ENCODE data around the gene TEP1.
A peak's percentile ranks its signal among the peaks of the same experiment; 100 is the strongest.

The TEP1 gene

DNA sequence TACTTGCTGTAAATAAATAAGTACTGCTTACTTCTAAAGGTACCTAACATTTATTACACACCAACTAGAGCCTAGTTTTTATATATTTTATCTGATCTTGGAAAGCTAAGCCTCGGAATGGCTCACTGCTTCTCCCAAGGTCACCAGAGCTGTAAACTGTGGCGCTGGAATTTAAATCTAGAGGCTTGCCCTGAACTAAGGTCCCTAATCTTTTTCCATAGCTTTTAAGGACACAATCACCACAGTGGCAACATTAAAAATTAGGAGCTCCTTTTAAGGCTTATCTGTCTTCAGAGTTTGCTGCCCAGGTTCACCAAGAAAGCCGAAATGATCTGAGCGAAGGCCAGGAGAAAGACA is 80.9 kb downstream of the TEP1 start:
- peak overlapping the region; percentile 98 for H3K9ac ChIP-seq (ENCODE audit: low read length)
- H3K4me3 ChIP-seq (ENCODE audit: low read length) = peak overlapping the region; percentile 90
- peaks cover 6% of the 10 kb centered on the region for H3K4me1 ChIP-seq (ENCODE audit: control insufficient read depth, low read depth, low read length)
- H3K36me3 ChIP-seq (ENCODE audit: control insufficient read depth, low read depth, low read length) = peaks cover 24% of the 10 kb centered on the region
- no peaks in the 10 kb centered on the region for H3K27me3 ChIP-seq (ENCODE audit: control insufficient read depth, insufficient read depth, low read length)
- H3K27ac ChIP-seq (ENCODE audit: low read length) = peak overlapping the region; percentile 95
- H3K9me3 ChIP-seq (ENCODE audit: control insufficient read depth, low read depth, low read length) = no peaks in the 10 kb centered on the region

GRCh38 chr14:20331053-20331613 is 82.2 kb downstream of the TEP1 start:
- Histone ChIP-seq H3K4me1 (ENCODE audit: control insufficient read depth, low read depth, low read length) (peaks cover 6% of the 10 kb centered on the region), H3K27ac (ENCODE audit: low read length) (no peak overlapping the region), H3K27me3 (ENCODE audit: control insufficient read depth, insufficient read depth, low read length) (no peaks in the 10 kb centered on the region), H3K4me3 (ENCODE audit: low read length) (peak overlapping the region; percentile 57), H3K9me3 (ENCODE audit: control insufficient read depth, low read depth, low read length) (no peaks in the 10 kb centered on the region), H3K9ac (ENCODE audit: low read length) (peak overlapping the region; percentile 98), H3K36me3 (ENCODE audit: control insufficient read depth, low read depth, low read length) (peaks cover 37% of the 10 kb centered on the region)

DNA sequence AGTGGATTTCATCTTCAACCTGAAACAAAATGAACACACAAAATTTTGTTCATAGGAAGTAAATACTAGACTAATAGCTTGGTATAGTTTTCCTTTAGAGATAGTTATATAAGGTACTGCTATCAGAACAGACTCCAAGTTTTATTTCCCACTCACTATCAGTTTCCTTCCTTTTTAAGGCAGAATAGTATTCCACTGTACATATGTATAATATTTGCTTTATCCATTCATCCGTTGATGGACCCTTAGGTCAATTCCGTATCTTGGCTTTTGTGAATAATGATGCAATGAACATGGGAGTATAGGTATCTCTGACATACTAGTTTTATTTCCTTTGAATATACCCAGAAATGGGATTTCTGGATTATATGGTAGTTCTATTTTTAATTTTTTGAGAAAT is 83.9 kb downstream of the TEP1 start:
- Histone ChIP-seq H3K27me3 (ENCODE audit: control insufficient read depth, insufficient read depth, low read length) (no peaks in the 10 kb centered on the region), H3K36me3 (ENCODE audit: control insufficient read depth, low read depth, low read length) (peaks cover 52% of the 10 kb centered on the region), H3K4me1 (ENCODE audit: control insufficient read depth, low read depth, low read length) (peaks cover 6% of the 10 kb centered on the region), H3K9ac (ENCODE audit: low read length) (no peak overlapping the region), H3K27ac (ENCODE audit: low read length) (no peak overlapping the region), H3K4me3 (ENCODE audit: low read length) (no peak overlapping the region), H3K9me3 (ENCODE audit: control insufficient read depth, low read depth, low read length) (no peaks in the 10 kb centered on the region)

- Histone ChIP-seq H3K27ac (ENCODE audit: low read length) (no peak overlapping the region), H3K36me3 (ENCODE audit: control insufficient read depth, low read depth, low read length) (peaks cover 59% of the 10 kb centered on the region), H3K4me1 (ENCODE audit: control insufficient read depth, low read depth, low read length) (peaks cover 6% of the 10 kb centered on the region)
These were observed 84.6 kb downstream of the TEP1 start for GRCh38 chr14:20328705-20329104.

GRCh38 chr14:20327005-20327869 is 86.1 kb downstream of the TEP1 start:
- Histone ChIP-seq H3K9me3 (ENCODE audit: control insufficient read depth, low read depth, low read length) (no peaks in the 10 kb centered on the region), H3K9ac (ENCODE audit: low read length) (no peak overlapping the region), H3K4me3 (ENCODE audit: low read length) (no peak overlapping the region), H3K36me3 (ENCODE audit: control insufficient read depth, low read depth, low read length) (peaks cover 68% of the 10 kb centered on the region), H3K27ac (ENCODE audit: low read length) (no peak overlapping the region), H3K27me3 (ENCODE audit: control insufficient read depth, insufficient read depth, low read length) (no peaks in the 10 kb centered on the region), H3K4me1 (ENCODE audit: control insufficient read depth, low read depth, low read length) (peaks cover 3% of the 10 kb centered on the region)

More at GRCh38 chr14:20328705-20329104, 84.6 kb downstream of the TEP1 start:
- Histone ChIP-seq H3K27me3 (ENCODE audit: control insufficient read depth, insufficient read depth, low read length) (no peaks in the 10 kb centered on the region), H3K4me3 (ENCODE audit: low read length) (no peak overlapping the region), H3K9ac (ENCODE audit: low read length) (no peak overlapping the region), H3K9me3 (ENCODE audit: control insufficient read depth, low read depth, low read length) (no peaks in the 10 kb centered on the region)

- H3K27ac ChIP-seq (ENCODE audit: low read length) = no peak overlapping the region
- H3K27me3 ChIP-seq (ENCODE audit: control insufficient read depth, insufficient read depth, low read length) = no peaks in the 10 kb centered on the region
- H3K9me3 ChIP-seq (ENCODE audit: control insufficient read depth, low read depth, low read length) = no peaks in the 10 kb centered on the region
- no peak overlapping the region for H3K9ac ChIP-seq (ENCODE audit: low read length)
- H3K4me1 ChIP-seq (ENCODE audit: control insufficient read depth, low read depth, low read length) = no peaks in the 10 kb centered on the region
- no peak overlapping the region for H3K4me3 ChIP-seq (ENCODE audit: low read length)
- peaks cover 88% of the 10 kb centered on the region for H3K36me3 ChIP-seq (ENCODE audit: control insufficient read depth, low read depth, low read length)
These were observed 95.6 kb downstream of the TEP1 start for GRCh38 chr14:20317720-20318119.
